Mesenchymal stem cell (in vitro differentiated cells and primary cell): ENCODE data around the gene PSTK.

Source experiments
- DNase-seq: peaks from one replicate; pipeline ENCODE4 v3.0.0-alpha.2; 2013
- H2AFZ ChIP-seq: one replicate; pipeline ENCODE4 v1.6.1; 2013; ENCODE audit warnings: low read depth, mild to moderate bottlenecking, control low read depth, inconsistent platforms, low read length, moderate library complexity
- H2AK5ac ChIP-seq: 2 replicates; pipeline ENCODE4 v1.6.1; 2013; ENCODE audit warnings: low read length, moderate library complexity, mild to moderate bottlenecking, inconsistent platforms; ENCODE audit not compliant: severe bottlenecking
- H2BK120ac ChIP-seq: one replicate; pipeline ENCODE4 v1.6.1; 2013; ENCODE audit warnings: low read depth, mild to moderate bottlenecking, inconsistent platforms, low read length, moderate library complexity
- H2BK12ac ChIP-seq, 2 experiments: one replicate each; pipeline ENCODE4 v1.6.1; 2013; ENCODE audit warnings: inconsistent platforms in 2 of 2, low read length in 2 of 2, mild to moderate bottlenecking in 2 of 2, moderate library complexity in 2 of 2, control low read depth in 1 of 2
- H2BK15ac ChIP-seq: one replicate; pipeline ENCODE4 v1.6.1; 2013; ENCODE audit warnings: mild to moderate bottlenecking, low read depth, inconsistent platforms; ENCODE audit not compliant: poor library complexity, severe bottlenecking
- H2BK5ac ChIP-seq: 2 replicates; pipeline ENCODE4 v1.6.1; 2013; ENCODE audit warnings: low read depth, mild to moderate bottlenecking, low read length, control low read depth, inconsistent platforms; ENCODE audit not compliant: poor library complexity, severe bottlenecking
- H3K14ac ChIP-seq, 2 experiments: one replicate each; pipeline ENCODE4 v1.6.1; 2013; ENCODE audit warnings: inconsistent platforms in 2 of 2, low read length in 2 of 2, control low read depth in 1 of 2, mild to moderate bottlenecking in 1 of 2, moderate library complexity in 1 of 2
- H3K18ac ChIP-seq, 2 experiments: one replicate each; pipeline ENCODE4 v1.6.1; 2013; ENCODE audit warnings: inconsistent platforms in 2 of 2, low read length in 2 of 2, control low read depth in 1 of 2, low read depth in 1 of 2, mild to moderate bottlenecking in 1 of 2
- H3K23ac ChIP-seq, 2 experiments: one replicate each; pipeline ENCODE4 v1.6.1; 2013; ENCODE audit warnings: inconsistent platforms in 2 of 2, low read length in 2 of 2, mild to moderate bottlenecking in 2 of 2, moderate library complexity in 2 of 2, control low read depth in 1 of 2
- H3K27ac ChIP-seq: 2 replicates; pipeline ENCODE4 v1.5.1; 2013; ENCODE audit warnings: mild to moderate bottlenecking, moderate library complexity, low read length, control low read depth, inconsistent platforms; ENCODE audit not compliant: poor library complexity, severe bottlenecking
- H3K27me3 ChIP-seq, 2 experiments: 2 replicates each; pipeline versions ENCODE4 v1.6.1 to v1.7.0; 2013; ENCODE audit warnings: low read length in 2 of 2, mild to moderate bottlenecking in 2 of 2, moderate library complexity in 2 of 2, control low read depth in 1 of 2, inconsistent platforms in 1 of 2; ENCODE audit not compliant: control insufficient read depth in 1 of 2, insufficient read depth in 1 of 2
- H3K36me3 ChIP-seq, 2 experiments: 2 replicates each; pipeline versions ENCODE4 v1.6.1 to v1.7.0; 2013; ENCODE audit warnings: low read length in 2 of 2, control low read depth in 1 of 2, inconsistent platforms in 1 of 2, low read depth in 1 of 2, mild to moderate bottlenecking in 1 of 2; ENCODE audit not compliant: insufficient read depth in 2 of 2, control insufficient read depth in 1 of 2
- H3K4ac ChIP-seq, 2 experiments: one replicate each; pipeline ENCODE4 v1.6.1; 2013; ENCODE audit warnings: inconsistent platforms in 2 of 2, low read length in 2 of 2, mild to moderate bottlenecking in 2 of 2, moderate library complexity in 2 of 2, control low read depth in 1 of 2, low read depth in 1 of 2
- H3K4me1 ChIP-seq: 2 replicates; pipeline ENCODE4 v1.6.1; 2013; ENCODE audit warnings: low read depth, low read length, control low read depth; ENCODE audit not compliant: control insufficient read depth, insufficient read depth
- H3K4me2 ChIP-seq: 2 replicates; pipeline ENCODE4 v1.6.1; 2013; ENCODE audit warnings: low read length, mild to moderate bottlenecking, inconsistent platforms; ENCODE audit not compliant: poor library complexity, severe bottlenecking
- H3K4me3 ChIP-seq, 2 experiments: 2 replicates each; pipeline versions ENCODE4 v1.5.1 to v1.7.0; 2013; ENCODE audit warnings: low read length in 2 of 2, mild to moderate bottlenecking in 2 of 2, control low read depth in 1 of 2, low read depth in 1 of 2; ENCODE audit not compliant: insufficient read depth in 1 of 2
- H3K79me1 ChIP-seq: replicated peaks from 2 replicates; pipeline ENCODE4 v1.6.1; 2013; ENCODE audit warnings: mild to moderate bottlenecking, control low read depth, low read length, inconsistent platforms; ENCODE audit not compliant: poor library complexity, severe bottlenecking
- H3K9ac ChIP-seq: 2 replicates; pipeline ENCODE4 v1.7.0; 2013; ENCODE audit warnings: mild to moderate bottlenecking, low read length, moderate library complexity
- H3K9me3 ChIP-seq: 2 replicates; pipeline ENCODE4 v1.7.0; 2013; ENCODE audit warnings: mild to moderate bottlenecking, low read length; ENCODE audit not compliant: control insufficient read depth
- H4K8ac ChIP-seq: one replicate; pipeline ENCODE4 v1.6.1; 2013; ENCODE audit warnings: inconsistent platforms, mild to moderate bottlenecking, low read length, moderate library complexity
- H4K91ac ChIP-seq: one replicate; pipeline ENCODE4 v1.6.1; 2013; ENCODE audit warnings: mild to moderate bottlenecking, low read length, inconsistent platforms
- WGBS: methylation state at CpG from one replicate; pipeline ENCODE4 v1.1.7; 2013; ENCODE audit warnings: mixed read lengths; 5-methylcytosine and 5-hydroxymethylcytosine counted together

PSTK gene

DNA sequence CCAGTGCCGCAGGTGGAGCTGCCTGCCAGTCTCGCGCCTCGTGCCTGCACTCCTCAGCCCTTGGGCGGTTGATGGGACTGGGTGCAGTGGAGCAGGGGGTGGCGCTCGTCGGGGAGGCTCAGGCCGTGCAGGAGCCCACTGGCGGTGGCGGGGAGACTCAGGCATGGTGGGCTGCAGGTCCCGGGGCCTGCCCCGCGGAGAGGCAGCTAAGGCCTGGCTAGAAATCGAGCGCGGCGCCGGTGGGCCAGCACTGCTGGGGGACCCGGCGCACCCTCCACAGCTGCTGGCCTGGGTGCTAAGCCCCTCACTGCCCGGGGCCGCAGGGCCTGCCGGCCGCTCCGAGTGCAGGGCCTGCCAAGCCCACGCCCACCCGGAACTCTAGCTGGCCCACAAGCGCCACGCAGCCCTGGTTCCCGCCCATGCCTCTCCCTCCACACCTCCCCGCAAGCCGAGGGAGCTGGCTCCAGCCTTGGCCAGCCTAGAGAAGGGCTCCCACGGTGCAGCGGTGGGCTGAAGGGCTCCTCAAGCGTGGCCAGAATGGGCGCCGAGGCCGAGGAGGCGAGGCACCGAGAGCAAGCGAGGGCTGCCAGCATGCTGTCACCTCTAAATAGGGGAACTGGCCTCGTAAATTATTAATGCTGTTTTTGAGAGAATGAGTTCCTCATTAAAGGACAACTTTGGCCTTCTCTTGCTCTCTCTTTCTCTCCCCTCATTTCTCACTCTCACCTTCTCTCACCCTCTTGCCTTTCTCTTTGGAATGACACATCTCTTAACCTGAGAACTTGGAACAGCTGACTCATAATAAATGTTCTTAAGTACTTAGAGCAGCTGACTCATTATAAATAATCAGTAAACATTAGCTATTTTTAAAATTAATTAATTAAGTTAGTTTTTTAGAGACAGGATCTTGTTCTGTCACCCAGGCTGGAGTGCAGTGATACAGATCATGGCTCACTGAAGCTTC is 33.5 kb downstream of the PSTK start:
- Histone ChIP-seq H4K8ac (no peak overlapping the region), H3K4me1 (no peaks in the 10 kb centered on the region), H3K23ac (no peak overlapping the region), H3K4me3 (no peak overlapping the region), H3K9ac (no peak overlapping the region), H2AK5ac (no peak overlapping the region), H3K4me2 (no peak overlapping the region), H3K4ac (no peak overlapping the region), H2BK15ac (no peak overlapping the region), H2AFZ (no peak overlapping the region), H3K9me3 (no peaks in the 10 kb centered on the region), H3K27me3 (no peaks in the 10 kb centered on the region), H2BK120ac (no peak overlapping the region), H2BK5ac (no peak overlapping the region), H2BK12ac (no peak overlapping the region), H3K18ac (no peak overlapping the region), H3K36me3 (peaks cover 0 to 4% of the 10 kb centered on the region in 2 experiments), H4K91ac (no peak overlapping the region), H3K27ac (no peak overlapping the region), H3K79me1 (peaks cover 19% of the 10 kb centered on the region), H3K14ac (no peak overlapping the region)
- WGBS = 93% methylated on average over 36 of the region's 43 CpGs
- no peak for DNase-seq

DNA sequence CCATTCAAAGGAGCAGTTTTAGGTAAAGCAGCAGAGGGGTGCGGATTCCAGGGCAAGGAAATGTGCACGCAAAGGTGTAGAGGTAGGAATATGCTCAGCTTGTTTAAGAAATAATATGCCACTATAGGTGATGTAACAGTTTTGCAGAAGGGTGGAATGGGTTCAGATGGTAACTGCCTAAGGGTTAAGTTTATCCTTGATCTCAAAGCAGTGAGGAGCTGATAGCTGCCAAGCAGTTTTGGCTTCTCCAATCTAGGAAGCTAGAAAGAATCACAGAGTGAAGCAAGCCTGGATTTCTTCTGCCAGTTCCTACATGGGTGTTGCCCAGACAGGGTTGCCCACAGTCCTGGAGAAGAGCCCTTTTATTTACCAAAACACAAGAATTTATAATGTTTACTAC is 34.6 kb downstream of the PSTK start:
- no peaks in the 10 kb centered on the region for H3K9me3 ChIP-seq
- no peak overlapping the region for H2BK5ac ChIP-seq
- H2AFZ ChIP-seq = no peak overlapping the region
- no peak overlapping the region for H3K27ac ChIP-seq
- H3K14ac ChIP-seq = no peak overlapping the region
- no peak overlapping the region for H3K23ac ChIP-seq
- H2BK120ac ChIP-seq = no peak overlapping the region
- no peak overlapping the region for H3K9ac ChIP-seq
- no peaks in the 10 kb centered on the region for H3K4me1 ChIP-seq
- 97% methylated on average over 2 of the region's 2 CpGs for WGBS
- H2BK12ac ChIP-seq = no peak overlapping the region
- no peak for DNase-seq
- H3K27me3 ChIP-seq = no peaks in the 10 kb centered on the region
- no peak overlapping the region for H3K4me2 ChIP-seq
- no peak overlapping the region for H3K4ac ChIP-seq
- H3K79me1 ChIP-seq = peaks cover 12% of the 10 kb centered on the region
- H2AK5ac ChIP-seq = no peak overlapping the region
- no peak overlapping the region for H4K8ac ChIP-seq
- no peak overlapping the region for H3K4me3 ChIP-seq
- H4K91ac ChIP-seq = no peak overlapping the region
- H3K18ac ChIP-seq = no peak overlapping the region
- H3K36me3 ChIP-seq = peaks cover 0 to 4% of the 10 kb centered on the region in 2 experiments
- no peak overlapping the region for H2BK15ac ChIP-seq

DNA sequence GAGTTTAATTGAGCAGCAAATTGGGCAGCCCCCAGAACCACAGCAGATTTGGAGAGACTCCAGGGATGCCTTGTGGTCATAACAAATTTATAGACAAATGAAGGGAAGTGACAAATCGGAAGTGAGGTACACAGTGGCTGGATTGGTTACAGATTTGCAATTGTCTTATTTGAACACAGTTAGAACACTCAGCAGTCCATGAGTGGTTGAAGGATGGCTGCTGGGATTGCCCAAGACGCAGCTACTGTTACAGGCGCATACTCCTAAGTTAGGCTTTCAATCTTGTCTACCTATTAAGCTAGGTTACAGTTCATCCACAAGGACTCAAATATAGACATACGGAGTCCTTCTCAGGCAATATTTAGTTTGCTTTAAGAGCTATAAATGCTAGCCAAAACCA is 36.0 kb downstream of the PSTK start:
- Histone ChIP-seq H2AK5ac (no peak overlapping the region), H4K91ac (no peak overlapping the region), H3K9me3 (no peaks in the 10 kb centered on the region), H4K8ac (no peak overlapping the region), H3K79me1 (peaks cover 5% of the 10 kb centered on the region), H3K27me3 (no peaks in the 10 kb centered on the region), H3K4me1 (no peaks in the 10 kb centered on the region), H3K4me2 (no peak overlapping the region), H3K23ac (no peak overlapping the region), H2BK12ac (no peak overlapping the region), H3K18ac (no peak overlapping the region), H3K36me3 (peaks cover 0 to 4% of the 10 kb centered on the region in 2 experiments), H2BK5ac (no peak overlapping the region), H3K9ac (no peak overlapping the region), H2BK120ac (no peak overlapping the region), H3K27ac (no peak overlapping the region), H3K4ac (no peak overlapping the region), H2BK15ac (no peak overlapping the region), H3K4me3 (no peak overlapping the region), H3K14ac (no peak overlapping the region), H2AFZ (no peak overlapping the region)
- no peak for DNase-seq
- 98% methylated on average over 4 of the region's 4 CpGs for WGBS

DNA sequence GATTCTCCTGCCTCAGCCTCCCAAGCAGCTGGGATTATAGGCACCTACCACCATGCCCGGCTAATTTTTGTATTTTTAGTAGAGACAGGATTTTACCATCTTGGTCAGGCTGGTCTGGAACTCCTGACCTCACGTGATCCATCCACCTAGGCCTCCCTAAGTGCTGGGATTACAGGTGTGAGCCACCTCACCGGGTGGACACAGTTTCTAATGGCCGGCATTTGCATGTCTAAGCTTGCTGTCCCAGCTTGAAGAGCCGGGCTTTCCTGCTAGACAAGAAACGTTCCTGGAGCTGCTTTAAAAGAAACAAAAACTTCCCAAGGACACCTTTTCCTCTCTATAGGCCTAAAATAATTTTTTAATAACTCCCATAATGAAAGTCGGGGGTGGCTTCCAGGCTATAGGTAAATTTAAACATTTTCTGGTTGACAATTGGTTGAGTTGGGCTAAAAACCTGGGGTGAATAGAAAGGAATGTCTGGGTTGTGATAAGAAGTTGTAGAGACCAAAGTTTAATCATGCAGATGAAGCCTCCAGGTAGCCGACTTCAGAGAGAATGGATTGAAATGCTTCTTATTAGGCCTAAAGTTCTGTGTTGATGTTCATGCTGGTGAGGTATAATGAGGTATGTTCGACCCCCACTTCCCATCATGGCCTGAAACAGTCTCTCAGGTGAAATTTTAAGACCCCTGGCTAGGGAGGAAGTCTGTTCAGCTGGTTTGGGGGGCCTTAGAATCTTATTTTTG is 37.4 kb downstream of the PSTK start:
- Histone ChIP-seq H3K4me3 (no peak overlapping the region), H3K4ac (no peak overlapping the region), H3K27ac (no peak overlapping the region), H3K18ac (no peak overlapping the region), H2AK5ac (no peak overlapping the region), H3K4me1 (no peaks in the 10 kb centered on the region), H3K4me2 (no peak overlapping the region), H3K14ac (no peak overlapping the region), H3K9ac (no peak overlapping the region), H2BK15ac (no peak overlapping the region), H3K27me3 (no peaks in the 10 kb centered on the region), H3K23ac (no peak overlapping the region), H3K9me3 (no peaks in the 10 kb centered on the region), H2BK120ac (no peak overlapping the region), H3K36me3 (peaks cover 0 to 2% of the 10 kb centered on the region in 2 experiments), H2BK12ac (no peak overlapping the region), H4K8ac (no peak overlapping the region), H2BK5ac (no peak overlapping the region), H4K91ac (no peak overlapping the region), H3K79me1 (peaks cover 4% of the 10 kb centered on the region), H2AFZ (no peak overlapping the region)
- no peak for DNase-seq
- 66% methylated on average over 8 of the region's 9 CpGs for WGBS
